ENCODE measurements around the gene KLK10.
"Not testable (repeated sequence)": the region's sequence is repeated elsewhere in the genome, so short reads cannot be mapped to it uniquely, and the experiment has no call there.

The KLK10 gene

DNA sequence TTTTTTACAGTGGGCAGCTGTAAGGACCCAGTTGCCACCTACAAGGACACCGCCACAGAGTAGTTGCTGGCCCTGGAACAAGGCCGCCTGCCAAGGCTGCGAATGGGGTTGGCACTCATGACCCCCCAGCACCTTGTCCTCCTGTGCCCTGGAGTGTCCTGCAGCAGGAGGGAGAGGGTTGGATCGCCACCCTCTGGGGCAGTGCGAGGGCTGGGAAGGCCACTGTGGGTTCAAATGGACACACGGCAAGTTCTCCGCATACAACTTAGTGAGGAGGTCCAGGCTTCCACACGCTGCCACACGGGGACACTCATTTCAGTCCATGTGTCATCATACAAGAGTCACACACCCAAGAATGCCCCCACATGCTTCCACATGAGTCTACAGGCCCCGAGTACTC, 19.1 kb downstream of the KLK10 start:
- Mint-ChIP-seq H3K27ac (no peak overlapping the region), H3K36me3 (no peaks in the 10 kb centered on the region), H3K4me1 (ENCODE audit: low read depth) (no peaks in the 10 kb centered on the region), H3K4me3 (no peak overlapping the region), H3K27me3 (peaks cover 26% of the 10 kb centered on the region), H3K9me3 (ENCODE audit: low read depth) (no peaks in the 10 kb centered on the region)

DNA sequence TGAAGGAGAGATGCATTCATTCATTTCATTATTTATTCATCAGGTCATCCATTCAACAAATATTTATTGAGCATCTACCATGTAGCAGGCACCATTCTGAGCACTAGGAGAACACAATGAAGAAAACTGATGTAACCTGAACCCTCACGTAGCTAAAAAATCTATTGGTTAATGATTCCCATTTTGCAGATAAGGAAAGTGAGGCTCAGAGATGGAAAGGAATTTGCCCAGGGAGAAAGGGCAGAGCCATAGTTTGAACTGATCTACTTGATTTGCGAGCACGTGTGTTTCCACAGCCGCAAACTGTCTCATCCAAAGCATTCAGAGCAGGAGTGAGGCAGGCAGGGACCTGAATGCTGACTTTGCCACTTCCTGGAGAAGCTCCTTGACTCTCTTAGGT, 20.8 kb downstream of the KLK10 start:
- no peaks in the 10 kb centered on the region for H3K4me1 Mint-ChIP-seq (ENCODE audit: low read depth)
- no peak overlapping the region for H3K27ac Mint-ChIP-seq
- peaks cover 25% of the 10 kb centered on the region for H3K27me3 Mint-ChIP-seq
- H3K36me3 Mint-ChIP-seq = no peaks in the 10 kb centered on the region
- H3K9me3 Mint-ChIP-seq (ENCODE audit: low read depth) = peaks cover 3% of the 10 kb centered on the region
- H3K4me3 Mint-ChIP-seq = no peak overlapping the region

DNA sequence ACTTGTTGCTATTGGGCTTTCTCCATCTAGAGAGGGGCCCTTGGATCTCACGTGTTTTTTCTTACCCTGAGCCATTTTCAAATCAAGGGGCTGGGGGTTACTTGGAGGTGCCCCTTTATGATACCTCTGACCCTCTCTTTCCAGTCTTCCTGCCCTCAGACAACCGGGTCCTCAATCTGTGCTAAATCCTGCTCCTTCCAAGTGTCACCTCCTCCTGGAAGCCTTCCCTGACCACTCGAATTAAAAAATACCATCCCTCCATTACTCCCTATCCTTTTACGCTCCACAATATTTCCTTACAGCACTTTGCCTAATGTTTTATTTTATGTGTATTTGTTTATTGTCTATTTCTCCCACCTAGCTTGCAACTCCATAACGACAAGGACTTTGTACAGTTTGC, 21.4 kb downstream of the KLK10 start:
- H3K36me3 Mint-ChIP-seq = no peaks in the 10 kb centered on the region
- H3K4me3 Mint-ChIP-seq = no peak overlapping the region
- H3K27me3 Mint-ChIP-seq = peaks cover 23% of the 10 kb centered on the region
- no peaks in the 10 kb centered on the region for H3K4me1 Mint-ChIP-seq (ENCODE audit: low read depth)
- peaks cover 3% of the 10 kb centered on the region for H3K9me3 Mint-ChIP-seq (ENCODE audit: low read depth)
- H3K27ac Mint-ChIP-seq = no peak overlapping the region

DNA sequence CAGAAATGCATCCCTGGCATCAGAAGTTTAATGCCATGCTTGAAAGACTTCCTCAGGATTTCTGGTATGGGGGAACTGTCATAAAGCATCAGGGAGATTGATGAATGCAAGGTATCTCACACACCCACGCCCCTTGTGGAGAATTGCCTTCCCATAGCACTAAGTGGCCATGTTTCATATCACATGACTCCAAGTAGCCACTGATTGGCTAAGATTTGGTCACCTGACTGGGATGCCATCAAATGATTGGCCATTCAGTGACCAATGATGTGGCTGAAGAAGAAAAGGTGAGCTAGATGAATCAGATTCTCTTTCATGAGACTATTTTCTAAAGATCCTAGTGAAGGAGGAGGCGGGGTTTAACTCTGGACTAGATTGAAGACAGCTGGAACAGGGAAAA, 25.4 kb downstream of the KLK10 start:
- peaks cover 22% of the 10 kb centered on the region for H3K27me3 Mint-ChIP-seq
- no peak overlapping the region for H3K27ac Mint-ChIP-seq
- peaks cover 3% of the 10 kb centered on the region for H3K9me3 Mint-ChIP-seq (ENCODE audit: low read depth)
- H3K4me1 Mint-ChIP-seq (ENCODE audit: low read depth) = no peaks in the 10 kb centered on the region
- H3K36me3 Mint-ChIP-seq = no peaks in the 10 kb centered on the region
- H3K4me3 Mint-ChIP-seq = no peak overlapping the region

DNA sequence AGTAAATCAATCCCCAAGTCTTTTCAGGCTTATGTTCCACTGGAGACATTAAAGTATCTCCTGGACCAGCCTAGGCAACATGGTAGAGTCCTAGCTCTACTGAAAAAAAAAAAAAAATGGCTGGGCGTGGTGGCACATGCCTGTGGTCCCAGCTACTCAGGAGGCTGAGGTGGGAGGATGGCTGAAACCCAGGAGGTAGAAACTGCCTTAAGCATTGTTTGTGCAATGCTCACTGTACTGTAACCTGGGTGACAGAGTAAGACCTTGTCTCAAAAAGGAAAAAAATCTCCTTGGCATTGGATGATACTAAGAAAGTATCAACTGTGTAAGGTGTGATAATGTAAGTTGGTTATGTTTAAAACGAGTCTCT, 26.9 kb downstream of the KLK10 start:
- H3K4me1 Mint-ChIP-seq (ENCODE audit: low read depth) = no peaks in the 10 kb centered on the region
- H3K4me3 Mint-ChIP-seq = no peak overlapping the region
- H3K27ac Mint-ChIP-seq = no peak overlapping the region
- H3K36me3 Mint-ChIP-seq = no peaks in the 10 kb centered on the region
- H3K27me3 Mint-ChIP-seq = peaks cover 19% of the 10 kb centered on the region
- peaks cover 3% of the 10 kb centered on the region for H3K9me3 Mint-ChIP-seq (ENCODE audit: low read depth)

DNA sequence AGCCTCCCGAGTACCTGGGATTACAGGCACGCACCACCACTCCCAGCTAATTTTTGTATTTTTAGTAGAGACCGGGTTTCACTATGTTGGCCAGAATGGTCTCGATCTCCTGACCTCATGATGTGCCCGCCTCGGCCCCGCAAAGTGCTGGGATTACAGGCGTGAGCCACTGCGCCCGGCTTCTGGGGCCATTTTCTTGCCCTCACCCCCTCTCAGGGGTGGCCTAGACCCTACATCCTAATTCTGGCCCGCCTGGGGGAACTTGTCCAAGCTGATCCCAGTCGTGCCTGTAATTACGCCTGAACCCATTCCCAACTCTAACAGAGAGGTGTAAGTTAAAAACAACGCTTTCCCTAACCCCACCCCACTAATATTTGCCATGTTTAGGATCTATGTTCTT, 35.1 kb downstream of the KLK10 start:
- H3K36me3 Mint-ChIP-seq; H3K4me3 Mint-ChIP-seq; H3K27ac Mint-ChIP-seq; H3K4me1 Mint-ChIP-seq (ENCODE audit: low read depth); H3K9me3 Mint-ChIP-seq (ENCODE audit: low read depth): not testable (repeated sequence)
- H3K27me3 Mint-ChIP-seq = peaks cover 30% of the 10 kb centered on the region

DNA sequence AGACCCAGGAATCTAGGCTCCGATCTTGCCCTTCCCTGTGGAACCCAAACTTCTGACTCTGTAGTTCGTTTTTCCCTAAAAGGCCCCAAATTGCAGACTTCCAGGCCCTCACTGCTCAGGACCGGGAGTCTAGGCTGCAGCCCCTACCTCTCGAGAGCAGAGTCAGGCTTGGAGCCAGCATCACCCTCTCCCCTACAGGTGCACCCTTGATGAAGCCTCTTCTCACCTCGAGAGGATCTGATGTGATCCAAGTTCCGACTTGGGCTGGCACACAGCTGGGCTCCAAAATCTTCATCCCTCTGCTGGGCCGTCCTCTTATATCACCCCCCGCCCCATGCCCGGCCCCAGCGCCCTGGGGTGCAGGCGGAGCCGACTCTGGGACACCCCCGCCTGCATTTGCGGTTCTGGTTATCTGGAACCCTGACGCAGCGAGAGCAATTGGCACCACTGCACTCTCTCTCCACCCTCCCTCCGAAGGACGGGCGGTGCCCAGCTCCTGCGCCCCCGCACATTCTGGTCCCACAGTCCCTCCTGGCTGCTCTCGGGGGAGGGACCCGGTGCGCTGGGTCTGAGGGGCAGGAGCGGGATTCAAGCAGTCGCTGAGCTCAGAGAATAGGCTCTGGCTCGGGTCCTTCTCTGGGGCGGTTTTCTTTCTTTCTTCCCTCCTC, 35.8 kb downstream of the KLK10 start, which contains the start of gene KLK7:
KLK7 (minus strand) TSS at position 293 of the 668 bp plus-strand sequence. CDS start 1,518 bp downstream, outside the sequence.
- Mint-ChIP-seq H3K4me1 (ENCODE audit: low read depth) (no peaks in the 10 kb centered on the region), H3K27me3 (peaks cover 24% of the 10 kb centered on the region), H3K27ac (no peak within 1 kb of the TSS), H3K4me3 (no peak within 1 kb of the TSS), H3K9me3 (ENCODE audit: low read depth) (no peaks in the 10 kb centered on the region), H3K36me3 (no peaks in the 10 kb centered on the region)

- no peaks in the 10 kb centered on the region for H3K4me1 Mint-ChIP-seq (ENCODE audit: low read depth)
- H3K9me3 Mint-ChIP-seq (ENCODE audit: low read depth) = no peaks in the 10 kb centered on the region
- H3K27me3 Mint-ChIP-seq = peaks cover 25% of the 10 kb centered on the region
- H3K36me3 Mint-ChIP-seq = no peaks in the 10 kb centered on the region
- H3K4me3 Mint-ChIP-seq = no peak overlapping the region
- H3K27ac Mint-ChIP-seq = no peak overlapping the region
Observed at GRCh38 chr19:50982186-50982585, 37.3 kb downstream of the KLK10 start.

- peaks cover 27% of the 10 kb centered on the region for H3K27me3 Mint-ChIP-seq
- no peak overlapping the region for H3K4me3 Mint-ChIP-seq
- no peaks in the 10 kb centered on the region for H3K4me1 Mint-ChIP-seq (ENCODE audit: low read depth)
- no peaks in the 10 kb centered on the region for H3K36me3 Mint-ChIP-seq
- no peaks in the 10 kb centered on the region for H3K9me3 Mint-ChIP-seq (ENCODE audit: low read depth)
- no peak overlapping the region for H3K27ac Mint-ChIP-seq
Observed at GRCh38 chr19:50981587-50982146, 37.8 kb downstream of the KLK10 start.

DNA sequence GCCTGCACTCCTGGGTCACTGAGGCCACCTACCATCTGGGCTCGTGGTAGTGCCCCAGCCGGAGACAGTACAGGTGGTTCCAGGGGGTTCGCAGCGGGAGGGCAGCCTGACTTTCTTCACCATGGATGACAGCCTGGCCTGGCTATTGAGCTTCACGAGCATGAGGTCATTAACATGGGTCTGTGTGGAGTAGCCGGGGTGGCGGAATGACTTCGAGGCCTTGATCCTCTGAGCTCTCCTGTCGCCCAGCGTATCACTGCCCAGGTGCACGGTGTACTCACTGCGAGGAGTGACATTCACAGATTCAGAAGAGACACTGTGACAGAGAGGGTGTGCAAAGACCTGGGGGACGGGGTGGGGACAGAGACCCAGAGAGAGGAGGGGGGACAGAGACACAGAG, 39.3 kb downstream of the KLK10 start:
- Mint-ChIP-seq H3K4me3 (no peak overlapping the region), H3K9me3 (ENCODE audit: low read depth) (no peaks in the 10 kb centered on the region), H3K4me1 (ENCODE audit: low read depth) (no peaks in the 10 kb centered on the region), H3K27ac (no peak overlapping the region), H3K36me3 (no peaks in the 10 kb centered on the region), H3K27me3 (peaks cover 33% of the 10 kb centered on the region)

DNA sequence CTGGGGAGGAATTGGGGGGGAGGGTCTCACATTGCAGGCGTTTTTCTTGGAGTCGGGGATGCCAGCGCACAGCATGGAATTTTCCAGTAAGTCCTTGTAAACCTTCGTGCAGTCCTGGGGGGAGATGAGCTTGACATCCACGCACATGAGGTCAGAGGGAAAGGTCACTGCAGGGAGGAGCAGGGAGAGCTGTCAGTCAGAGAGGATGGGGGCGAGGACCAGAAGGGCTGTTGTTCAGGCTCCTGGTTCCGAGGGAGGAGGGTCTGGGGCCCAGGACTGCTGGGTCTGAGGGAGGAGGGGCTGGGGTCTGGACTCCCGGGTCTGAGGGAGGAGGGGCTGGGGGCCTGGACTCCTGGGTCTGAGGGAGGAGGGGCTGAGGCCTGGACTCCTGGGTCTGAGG, 39.8 kb downstream of the KLK10 start:
- H3K9me3 Mint-ChIP-seq (ENCODE audit: low read depth) = no peaks in the 10 kb centered on the region
- H3K27me3 Mint-ChIP-seq = peaks cover 30% of the 10 kb centered on the region
- H3K27ac Mint-ChIP-seq = no peak overlapping the region
- no peak overlapping the region for H3K4me3 Mint-ChIP-seq
- no peaks in the 10 kb centered on the region for H3K36me3 Mint-ChIP-seq
- H3K4me1 Mint-ChIP-seq (ENCODE audit: low read depth) = no peaks in the 10 kb centered on the region

DNA sequence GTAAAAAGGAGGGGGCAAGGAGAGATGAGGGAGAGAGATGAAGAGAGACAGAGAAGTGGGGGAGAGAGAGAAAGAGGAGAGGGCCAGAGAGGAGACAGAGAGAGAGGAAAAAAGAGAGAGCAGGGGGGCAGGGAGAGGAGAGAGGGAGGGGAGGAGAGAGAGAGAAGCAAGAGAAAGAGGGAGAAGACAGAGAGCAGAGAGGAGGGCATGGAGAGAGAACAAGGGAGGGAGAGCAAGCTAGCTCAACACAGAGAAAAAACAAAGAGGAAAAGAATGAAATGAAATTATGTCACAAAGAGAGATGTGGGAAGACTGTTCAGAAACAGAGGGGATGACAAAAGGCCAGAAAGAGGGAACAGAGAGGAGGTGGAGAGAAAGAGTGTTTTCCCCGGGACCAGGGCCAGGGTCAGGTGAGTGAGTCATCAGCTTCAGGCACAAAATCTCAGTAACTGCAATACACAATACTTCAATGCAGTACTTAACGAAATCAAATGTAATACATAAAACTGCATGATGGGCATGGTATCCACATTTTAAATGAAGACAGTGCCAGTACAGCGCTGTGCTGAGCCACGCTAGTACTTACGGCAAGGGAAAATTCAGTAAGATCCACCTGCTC, 40.6 kb downstream of the KLK10 start:
- Mint-ChIP-seq H3K27ac (no peak overlapping the region), H3K27me3 (peaks cover 33% of the 10 kb centered on the region), H3K4me1 (ENCODE audit: low read depth) (no peaks in the 10 kb centered on the region), H3K36me3 (no peaks in the 10 kb centered on the region), H3K9me3 (ENCODE audit: low read depth) (no peaks in the 10 kb centered on the region), H3K4me3 (no peak overlapping the region)

DNA sequence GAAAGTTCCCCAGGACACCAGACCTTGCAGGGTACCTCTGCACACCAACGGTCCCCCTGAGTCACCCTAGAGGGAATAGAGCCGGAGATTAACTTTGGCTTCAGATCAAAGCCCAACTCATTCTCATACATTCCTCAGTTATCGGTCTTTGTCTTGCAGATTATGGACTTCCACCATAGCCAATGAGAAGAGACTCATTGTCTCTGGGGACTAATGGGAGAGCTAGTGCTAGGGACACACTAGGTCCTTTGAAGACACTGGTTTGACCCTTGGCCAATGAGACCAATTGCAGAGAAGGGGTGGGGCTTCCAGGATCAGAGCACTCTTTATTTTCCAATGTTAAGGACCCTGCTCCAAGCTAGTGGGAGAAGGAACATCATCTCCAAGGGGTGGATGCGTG, 41.9 kb downstream of the KLK10 start:
- Mint-ChIP-seq H3K27ac (no peak overlapping the region), H3K36me3 (no peaks in the 10 kb centered on the region), H3K9me3 (ENCODE audit: low read depth) (no peaks in the 10 kb centered on the region), H3K27me3 (peaks cover 37% of the 10 kb centered on the region), H3K4me1 (ENCODE audit: low read depth) (no peaks in the 10 kb centered on the region), H3K4me3 (no peak overlapping the region)

- H3K4me1 Mint-ChIP-seq (ENCODE audit: low read depth) = no peaks in the 10 kb centered on the region
- no peaks in the 10 kb centered on the region for H3K36me3 Mint-ChIP-seq
- no peak overlapping the region for H3K4me3 Mint-ChIP-seq
- H3K9me3 Mint-ChIP-seq (ENCODE audit: low read depth) = no peaks in the 10 kb centered on the region
- H3K27me3 Mint-ChIP-seq = peaks cover 32% of the 10 kb centered on the region
- H3K27ac Mint-ChIP-seq = no peak overlapping the region
Observed at GRCh38 chr19:50975766-50976165, 43.7 kb downstream of the KLK10 start.

GRCh38 chr19:50974702-50975556, 44.6 kb downstream of the KLK10 start:
- no peak overlapping the region for H3K4me3 Mint-ChIP-seq
- no peak overlapping the region for H3K27ac Mint-ChIP-seq
- H3K36me3 Mint-ChIP-seq = no peaks in the 10 kb centered on the region
- no peaks in the 10 kb centered on the region for H3K4me1 Mint-ChIP-seq (ENCODE audit: low read depth)
- no peaks in the 10 kb centered on the region for H3K9me3 Mint-ChIP-seq (ENCODE audit: low read depth)
- peaks cover 36% of the 10 kb centered on the region for H3K27me3 Mint-ChIP-seq
